T-helper 2 cell (primary cell): ENCODE data around the gene POP7.
"Not testable (repeated sequence)": the region's sequence is repeated elsewhere in the genome, so short reads cannot be mapped to it uniquely, and the experiment has no call there.

Experiments
- DNase-seq, 5 experiments: peaks; one replicate each; pipeline versions ENCODE4 v3.0.0 to v3.0.0-alpha.2; 2012 to 2022

The POP7 gene

DNA sequence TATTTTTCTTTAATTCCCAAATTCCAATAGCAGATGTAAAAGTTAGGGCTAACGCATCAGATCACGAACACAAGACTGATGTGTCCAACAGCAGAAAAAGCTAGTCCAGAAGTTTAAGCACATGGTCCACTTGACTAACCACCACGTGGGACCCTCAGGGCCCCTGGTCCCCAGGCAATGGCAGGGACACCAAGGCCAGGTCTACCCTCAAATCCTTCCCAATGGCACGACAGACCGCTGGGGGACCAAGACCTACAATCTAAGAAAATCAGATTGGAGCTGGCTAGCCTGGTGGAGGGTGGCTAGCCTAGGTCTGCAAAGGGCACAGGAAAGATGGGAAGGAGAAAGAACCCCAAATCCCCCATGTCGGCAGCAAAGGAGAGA, 13.4 kb upstream of the POP7 start:
- DNase-seq: no peak

DNA sequence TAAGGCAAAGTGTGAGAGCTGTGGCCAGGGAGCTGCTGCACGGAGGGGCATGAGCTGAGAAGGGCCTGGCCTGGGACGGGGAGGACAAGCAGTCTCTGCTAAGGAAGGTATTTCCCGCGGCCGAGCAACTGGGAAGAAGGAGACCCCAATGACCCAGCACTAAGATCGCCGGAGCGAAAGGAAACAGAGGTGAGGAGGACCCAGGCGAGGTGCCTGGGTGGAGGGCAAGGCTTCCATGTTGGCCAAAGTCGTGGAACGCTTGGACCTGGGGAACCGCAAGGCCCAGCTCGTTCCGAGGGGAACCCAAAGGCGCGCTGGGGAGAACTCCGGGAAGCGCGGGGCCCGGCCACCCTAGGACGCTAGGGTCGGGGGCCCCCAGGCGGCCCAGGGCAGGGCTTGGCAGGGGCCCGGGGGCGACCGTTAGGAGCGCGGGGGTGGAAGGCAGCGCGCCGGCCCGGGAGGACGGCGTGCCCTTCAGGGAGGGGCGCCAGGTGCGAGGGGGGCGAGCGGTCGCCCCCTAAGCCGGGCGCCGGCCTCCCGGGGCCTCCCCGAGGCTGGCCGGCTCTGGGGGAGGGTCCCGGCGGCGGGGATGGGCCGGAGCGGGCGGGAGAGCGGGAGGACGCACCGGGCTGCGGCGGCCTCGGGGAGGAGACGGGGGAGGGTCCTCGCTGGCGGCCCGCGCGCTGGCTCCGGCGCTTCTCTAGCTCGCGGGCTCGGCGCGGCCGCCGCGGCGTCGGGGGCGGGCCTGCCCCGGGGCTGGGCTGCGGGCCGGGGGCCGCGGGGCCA, 12.4 kb upstream of the POP7 start:
- DNase-seq: peak in 1 of 5 experiments; percentile 37

GRCh38 chr7:100694098-100694745, 11.7 kb upstream of the POP7 start, which contains the start of gene GIGYF1:
Gene GIGYF1, minus strand, starts transcription at chr7:100694250. Its CDS starts 6,012 bp downstream, at chr7:100688238.
- DNase-seq: peak; percentile 49 to 84 (median 59)

DNA sequence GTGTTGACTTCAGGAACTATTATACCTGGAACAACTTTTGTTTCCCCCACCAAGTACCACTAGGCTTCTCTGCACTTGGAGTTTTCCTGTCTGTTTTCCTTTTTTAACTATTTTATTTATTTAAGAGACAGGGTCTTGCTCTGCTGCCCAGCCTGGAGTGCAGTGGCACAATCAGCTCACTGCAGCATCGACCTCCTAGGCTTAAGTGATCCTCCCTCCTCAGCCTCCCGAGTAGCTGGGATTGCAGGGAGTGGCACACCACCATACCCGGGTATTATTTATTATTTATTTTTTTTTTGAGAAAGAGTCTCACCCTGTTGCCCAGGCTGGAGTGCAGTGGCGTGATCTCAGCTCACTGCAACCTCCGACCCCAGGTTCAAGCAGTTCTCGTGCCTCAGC, 9.8 kb upstream of the POP7 start:
- no peak for DNase-seq

GRCh38 chr7:100699018-100699417, 6.9 kb upstream of the POP7 start:
- DNase-seq: no peak

GRCh38 chr7:100701089-100701488, 4.8 kb upstream of the POP7 start:
- DNase-seq: not testable (repeated sequence)

- DNase-seq: peak; percentile 54 to 75 (median 61)
These were observed 585 bp upstream of the POP7 start for GRCh38 chr7:100705320-100705752.

DNA sequence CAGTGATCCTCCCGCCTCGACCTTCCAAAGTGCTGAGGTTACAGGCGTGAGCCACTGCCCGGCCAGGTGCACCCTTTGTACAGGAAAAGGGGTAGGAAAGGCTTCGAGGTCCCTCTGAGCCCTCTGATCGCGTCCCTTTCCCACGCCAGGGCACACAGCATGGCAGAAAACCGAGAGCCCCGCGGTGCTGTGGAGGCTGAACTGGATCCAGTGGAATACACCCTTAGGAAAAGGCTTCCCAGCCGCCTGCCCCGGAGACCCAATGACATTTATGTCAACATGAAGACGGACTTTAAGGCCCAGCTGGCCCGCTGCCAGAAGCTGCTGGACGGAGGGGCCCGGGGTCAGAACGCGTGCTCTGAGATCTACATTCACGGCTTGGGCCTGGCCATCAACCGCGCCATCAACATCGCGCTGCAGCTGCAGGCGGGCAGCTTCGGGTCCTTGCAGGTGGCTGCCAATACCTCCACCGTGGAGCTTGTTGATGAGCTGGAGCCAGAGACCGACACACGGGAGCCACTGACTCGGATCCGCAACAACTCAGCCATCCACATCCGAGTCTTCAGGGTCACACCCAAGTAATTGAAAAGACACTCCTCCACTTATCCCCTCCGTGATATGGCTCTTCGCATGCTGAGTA, 871 bp downstream of the POP7 start:
- no peak for DNase-seq

- DNase-seq: no peak
These were observed 2.5 kb downstream of the POP7 start for GRCh38 chr7:100708395-100708794.

GRCh38 chr7:100710452-100710851, 4.5 kb downstream of the POP7 start:
- no peak for DNase-seq

GRCh38 chr7:100711369-100711768, 5.4 kb downstream of the POP7 start:
- no peak for DNase-seq

DNA sequence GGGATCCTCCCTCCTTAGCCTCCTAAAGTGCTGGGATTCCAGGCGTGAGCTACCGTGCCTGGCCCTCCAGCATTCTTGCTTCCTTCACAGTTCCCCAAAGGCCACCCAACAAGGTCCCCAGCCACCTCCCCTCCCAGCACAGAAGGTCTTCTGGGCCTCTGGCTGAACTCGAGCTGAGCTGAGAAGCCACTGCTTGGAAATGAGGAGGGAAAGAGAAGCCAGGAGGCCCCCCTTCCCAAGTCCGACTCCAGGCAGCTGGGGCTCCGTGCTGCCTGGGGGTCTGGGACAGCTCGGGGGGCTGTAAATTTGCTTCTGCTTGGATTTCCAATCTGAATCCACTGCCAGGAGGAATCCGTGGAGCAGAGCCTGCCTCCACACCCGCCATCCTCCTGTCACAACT, 8.8 kb downstream of the POP7 start:
- no peak for DNase-seq

GRCh38 chr7:100717073-100717472, 11.2 kb downstream of the POP7 start:
- DNase-seq: not testable (repeated sequence)

DNA sequence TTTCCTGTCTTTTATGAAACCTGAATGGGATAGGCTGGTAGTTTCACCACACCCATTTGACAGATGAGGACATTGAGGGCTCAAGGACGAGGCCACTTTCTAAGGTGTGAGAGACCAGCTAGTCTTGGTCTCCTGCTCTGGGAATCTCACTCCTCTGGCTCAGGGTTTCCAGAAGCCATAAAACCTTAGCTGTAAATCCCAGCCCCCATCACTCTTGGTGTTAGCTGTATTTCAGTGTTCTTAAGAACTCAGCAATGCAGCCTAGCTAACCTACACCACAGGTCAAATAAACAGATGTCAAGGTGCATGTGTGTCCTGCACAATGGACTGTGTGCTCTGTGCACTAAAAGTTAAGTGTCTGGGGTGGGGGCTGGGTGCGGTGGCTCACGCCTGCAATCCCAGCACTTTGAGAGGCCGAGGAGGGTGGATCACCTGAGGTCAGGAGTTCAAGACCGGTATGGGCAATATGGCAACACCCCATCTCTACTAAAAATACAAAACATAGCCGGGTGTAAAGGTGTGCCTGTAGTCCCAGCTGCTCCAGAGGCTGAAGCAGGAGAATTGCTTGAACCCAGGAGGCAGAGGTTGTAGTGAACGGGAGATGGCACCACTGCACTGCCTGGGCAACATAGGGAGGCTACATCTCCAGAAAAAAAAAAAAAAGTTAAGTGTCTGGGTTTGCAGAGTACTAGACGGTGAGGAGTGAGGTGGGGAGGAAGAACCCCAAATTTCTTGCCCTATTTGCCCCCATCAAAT, 13.8 kb downstream of the POP7 start:
- no peak for DNase-seq

- no peak for DNase-seq
These were observed 14.4 kb downstream of the POP7 start, which contains the start of gene EPO for GRCh38 chr7:100720279-100720670. Gene EPO, plus strand, starts transcription at chr7:100720468. Its CDS starts 513 bp downstream, at chr7:100720981.

GRCh38 chr7:100720671-100721504, 15.0 kb downstream of the POP7 start:
- DNase-seq: no peak

GRCh38 chr7:100721505-100721812, 15.5 kb downstream of the POP7 start:
- no peak for DNase-seq

DNA sequence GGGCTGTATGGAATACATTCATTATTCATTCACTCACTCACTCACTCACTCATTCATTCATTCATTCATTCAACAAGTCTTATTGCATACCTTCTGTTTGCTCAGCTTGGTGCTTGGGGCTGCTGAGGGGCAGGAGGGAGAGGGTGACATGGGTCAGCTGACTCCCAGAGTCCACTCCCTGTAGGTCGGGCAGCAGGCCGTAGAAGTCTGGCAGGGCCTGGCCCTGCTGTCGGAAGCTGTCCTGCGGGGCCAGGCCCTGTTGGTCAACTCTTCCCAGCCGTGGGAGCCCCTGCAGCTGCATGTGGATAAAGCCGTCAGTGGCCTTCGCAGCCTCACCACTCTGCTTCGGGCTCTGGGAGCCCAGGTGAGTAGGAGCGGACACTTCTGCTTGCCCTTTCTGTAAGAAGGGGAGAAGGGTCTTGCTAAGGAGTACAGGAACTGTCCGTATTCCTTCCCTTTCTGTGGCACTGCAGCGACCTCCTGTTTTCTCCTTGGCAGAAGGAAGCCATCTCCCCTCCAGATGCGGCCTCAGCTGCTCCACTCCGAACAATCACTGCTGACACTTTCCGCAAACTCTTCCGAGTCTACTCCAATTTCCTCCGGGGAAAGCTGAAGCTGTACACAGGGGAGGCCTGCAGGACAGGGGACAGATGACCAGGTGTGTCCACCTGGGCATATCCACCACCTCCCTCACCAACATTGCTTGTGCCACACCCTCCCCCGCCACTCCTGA, 16.7 kb downstream of the POP7 start:
- no peak for DNase-seq

GRCh38 chr7:100723732-100724275, 17.9 kb downstream of the POP7 start:
- DNase-seq: no peak

GRCh38 chr7:100724364-100724763, 18.4 kb downstream of the POP7 start:
- DNase-seq: not testable (repeated sequence)
